PC-3 (cell line): ENCODE data around the gene ESRRB. TPM values are rescaled to one million over a fixed set of nuclear protein-coding genes. Genes with fewer than 3 reads are reported as not detected.
A peak's percentile ranks its signal among the peaks of the same experiment; 100 is the strongest.

ENCODE experiments used
- ATAC-seq: fragments of 200-7000 bp; cut with Tn5 transposase; 2 replicates; pipeline ENCODE4 v1.9.1; 2020; ENCODE audit warnings: mild to moderate bottlenecking, moderate library complexity
- BruUV-seq: library from RNA; stranded (reverse); fragments of 400-500 nt; replicated peaks from 2 replicates; lab custom pipeline; 2021; lab: Mats Ljungman, UMichigan
- CTCF ChIA-PET: fragments of 300-600 bp; sonication (Branson Sonifier 250); formaldehyde crosslinking; loops from one replicate; lab custom pipeline; 2022; ENCODE audit warnings: antibody characterized with exemption; lab: Charles Lee
- POLR2A ChIA-PET: fragments of 300-600 bp; sonication (Branson Sonifier 250); formaldehyde crosslinking; loops from one replicate; lab custom pipeline; 2022; ENCODE audit warnings: antibody characterized with exemption; ENCODE audit not compliant: unreplicated experiment; lab: Charles Lee
- DNase-seq: peaks from one replicate; pipeline ENCODE4 v3.0.0-alpha.2; 2015
- H2AFZ ChIP-seq: fragments of 300-600 bp; sonication (generic); 2 replicates; pipeline ENCODE4 v1.6.0; 2016; ENCODE audit warnings: antibody characterized with exemption, low read length
- H3F3A ChIP-seq: fragments of 300-600 bp; sonication (generic); one replicate; pipeline ENCODE4 v1.6.0; 2017; ENCODE audit warnings: antibody characterized with exemption, low read length, control low read depth, mild to moderate bottlenecking; ENCODE audit not compliant: unreplicated experiment
- H3K27ac ChIP-seq: fragments of 300-600 bp; sonication (generic); 2 replicates; pipeline ENCODE4 v1.5.1; 2016; ENCODE audit warnings: mild to moderate bottlenecking, low read length
- H3K27me3 ChIP-seq: fragments of 300-600 bp; sonication (generic); 2 replicates; pipeline ENCODE4 v1.6.1; 2016; ENCODE audit warnings: low read length, mixed read lengths
- H3K36me3 ChIP-seq: fragments of 300-600 bp; sonication (generic); 2 replicates; pipeline ENCODE4 v1.6.1; 2016; ENCODE audit warnings: low read depth, mixed run types, low read length, mixed read lengths
- H3K4me1 ChIP-seq: fragments of 300-600 bp; sonication (generic); 2 replicates; pipeline ENCODE4 v1.5.1; 2016; ENCODE audit warnings: low read length; ENCODE audit not compliant: insufficient read depth
- H3K4me2 ChIP-seq: fragments of 300-600 bp; sonication (generic); 2 replicates; pipeline ENCODE4 v1.6.0; 2016; ENCODE audit warnings: low read length
- H3K4me3 ChIP-seq: fragments of 300-600 bp; sonication (generic); 2 replicates; pipeline ENCODE4 v1.5.1; 2016; ENCODE audit warnings: mild to moderate bottlenecking, low read length, mixed read lengths
- H3K79me2 ChIP-seq: fragments of 300-600 bp; sonication (generic); 2 replicates; pipeline ENCODE4 v1.6.1; 2017; ENCODE audit warnings: low read length, mixed read lengths
- H3K9ac ChIP-seq: fragments of 300-600 bp; sonication (generic); 2 replicates; pipeline ENCODE4 v1.6.0; 2016; ENCODE audit warnings: mild to moderate bottlenecking, low read length
- H3K9me2 ChIP-seq: fragments of 300-600 bp; sonication (generic); replicated peaks from 2 replicates; pipeline ENCODE4 v1.6.1; 2016; ENCODE audit warnings: mixed run types, low read length, mixed read lengths
- H3K9me3 ChIP-seq: fragments of 300-600 bp; sonication (generic); 2 replicates; pipeline ENCODE4 v1.6.1; 2016; ENCODE audit warnings: low read length, mixed read lengths
- H4K20me1 ChIP-seq: fragments of 300-600 bp; sonication (generic); 2 replicates; pipeline ENCODE4 v1.6.1; 2016; ENCODE audit warnings: low read length, mixed read lengths
- CTCF ChIP-seq: fragments of 300-600 bp; sonication (generic); conservative IDR thresholded peaks from 2 replicates; pipeline ENCODE4 v1.5.1; 2017; ENCODE audit warnings: antibody characterized with exemption, low read depth, mild to moderate bottlenecking, low read length
- EZH2 ChIP-seq: fragments of 300-600 bp; sonication (generic); IDR thresholded peaks from one replicate; pipeline ENCODE4 v1.6.1; 2017; ENCODE audit warnings: antibody characterized with exemption, mild to moderate bottlenecking, low read length; ENCODE audit not compliant: unreplicated experiment
- EZH2phosphoT487 ChIP-seq: fragments of 300-600 bp; sonication (generic); IDR thresholded peaks from 2 replicates; pipeline ENCODE4 v1.6.1; 2018; ENCODE audit warnings: mild to moderate bottlenecking, antibody characterized with exemption, low read length, borderline replicate concordance
- intact Hi-C: fragments of 100-400 bp; cut with micrococcal nuclease; formaldehyde crosslinking; loops from 2 replicates; pipeline ENCODE4 v1.9.0; 2023
- total RNA-seq: library from RNA; depleted of rRNA; stranded (reverse); fragments of >200 nt; gene quantifications from 2 replicates; pipeline ENCODE4 v1.2.3, GENCODE V29; 2014

The ESRRB gene
- total RNA-seq, 1 experiment from 2014 or later: not detected

DNA sequence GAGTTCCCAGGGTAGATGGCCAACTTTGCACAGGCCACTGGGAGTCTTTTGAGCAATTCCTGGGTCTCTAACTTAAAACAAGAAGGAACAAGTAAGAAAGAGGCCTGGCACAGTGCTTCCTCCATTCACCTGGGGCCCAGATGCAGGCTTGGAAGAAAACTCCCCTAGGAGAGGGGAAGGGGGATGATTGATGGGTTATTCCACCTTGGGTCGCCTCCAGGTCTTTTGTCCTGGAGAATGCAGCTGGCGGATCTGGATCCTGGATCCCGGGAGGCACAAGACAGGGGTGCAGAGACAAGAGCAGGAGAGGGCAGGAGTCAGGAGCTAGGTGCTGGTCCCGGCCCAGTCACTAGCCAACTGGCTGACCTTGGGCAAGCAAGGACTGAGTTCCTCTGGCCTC, 74.5 kb downstream of the ESRRB start:
- H3K4me3 ChIP-seq: no peak overlapping the region
- H2AFZ ChIP-seq: no peak overlapping the region
- H3K9me3 ChIP-seq: no peaks in the 10 kb centered on the region
- TF ChIP-seq EZH2phosphoT487 (no peak), EZH2 (no peak), CTCF (no peak)
- H3F3A ChIP-seq: no peaks in the 10 kb centered on the region
- DNase-seq (no peak), ATAC-seq (no peak)
- H3K36me3 ChIP-seq: no peaks in the 10 kb centered on the region
- no peak overlapping the region for H3K4me2 ChIP-seq
- no peak overlapping the region for H3K27ac ChIP-seq
- POLR2A ChIA-PET: no interaction called here
- CTCF ChIA-PET: no interaction called here
- intact Hi-C loops: no loop called here
- no TSS peak for BruUV-seq
- H3K9ac ChIP-seq: no peak overlapping the region
- peaks cover 69% of the 10 kb centered on the region for H3K27me3 ChIP-seq
- H3K9me2 ChIP-seq: no peaks in the 10 kb centered on the region
- H3K4me1 ChIP-seq: no peaks in the 10 kb centered on the region
- H4K20me1 ChIP-seq: no peaks in the 10 kb centered on the region
- no peaks in the 10 kb centered on the region for H3K79me2 ChIP-seq

- intact Hi-C loops: no loop called here
These were observed 80.3 kb downstream of the ESRRB start for GRCh38 chr14:76456200-76456599.

More at GRCh38 chr14:76456200-76456599, 80.3 kb downstream of the ESRRB start:
- no peak overlapping the region for H3K4me2 ChIP-seq
- no peak overlapping the region for H3K27ac ChIP-seq
- H3K4me3 ChIP-seq: no peak overlapping the region
- ChIA-PET POLR2A (no interaction called here), CTCF (no interaction called here)
- no peaks in the 10 kb centered on the region for H3K36me3 ChIP-seq
- H3K9me2 ChIP-seq: no peaks in the 10 kb centered on the region
- no peaks in the 10 kb centered on the region for H3K79me2 ChIP-seq
- no peak for ATAC-seq
- H3K4me1 ChIP-seq: no peaks in the 10 kb centered on the region
- peak; percentile 38 for DNase-seq
- no peaks in the 10 kb centered on the region for H3F3A ChIP-seq
- BruUV-seq: no TSS peak
- H2AFZ ChIP-seq: no peak overlapping the region
- no peak overlapping the region for H3K9ac ChIP-seq
- H3K9me3 ChIP-seq: no peaks in the 10 kb centered on the region
- no peaks in the 10 kb centered on the region for H4K20me1 ChIP-seq
- peaks cover 37% of the 10 kb centered on the region for H3K27me3 ChIP-seq
- peak; percentile 62 for TF ChIP-seq CTCF
- TF ChIP-seq EZH2: no peak
